BE2C (cell line): ENCODE results near the gene HNRNPR.

Source experiments
- DNase-seq: peaks from one replicate; pipeline ENCODE4 v3.0.0-alpha.2; 2020
- H3K27me3 ChIP-seq: fragments of 250-450 bp; sonication (Bioruptor Pico); 2 replicates; pipeline ENCODE4 v1.5.1; 2020; ENCODE audit warnings: mild to moderate bottlenecking
- H3K36me3 ChIP-seq: fragments of 250-450 bp; sonication (Bioruptor Pico); 2 replicates; pipeline ENCODE4 v1.5.1; 2020; ENCODE audit warnings: mild to moderate bottlenecking
- H3K4me1 ChIP-seq: fragments of 250-450 bp; sonication (Bioruptor Pico); 2 replicates; pipeline ENCODE4 v1.5.1; 2020
- H3K4me3 ChIP-seq: 2 replicates; pipeline ENCODE4 v1.5.1; 2011; ENCODE audit warnings: low read depth, low read length
- H3K9me3 ChIP-seq: fragments of 250-450 bp; sonication (Bioruptor Pico); 2 replicates; pipeline ENCODE4 v1.5.1; 2020
- CTCF ChIP-seq: IDR thresholded peaks from 2 replicates; pipeline ENCODE4 v1.5.1; 2012; ENCODE audit warnings: mild to moderate bottlenecking, low read depth, low read length

The HNRNPR gene

GRCh38 chr1:23369335-23370013, 25.4 kb upstream of the HNRNPR start, which contains the start of gene ZNF436:
Gene ZNF436, minus strand, starts transcription at chr1:23369836. Its CDS starts 1,831 bp downstream, at chr1:23368005.
- peaks cover 9% of the 10 kb centered on the region for H3K4me1 ChIP-seq
- no peak for TF ChIP-seq CTCF
- H3K27me3 ChIP-seq: no peaks in the 10 kb centered on the region
- H3K9me3 ChIP-seq: no peaks in the 10 kb centered on the region
- peak within 1 kb of the TSS; percentile 94 for H3K4me3 ChIP-seq
- H3K36me3 ChIP-seq: peaks cover 4% of the 10 kb centered on the region; the same call in 1 of the 2 replicates
- DNase-seq: peak; percentile 84

- Histone ChIP-seq H3K9me3 (no peaks in the 10 kb centered on the region), H3K4me3 (peak overlapping the region; percentile 94), H3K27me3 (no peaks in the 10 kb centered on the region), H3K4me1 (peaks cover 9% of the 10 kb centered on the region), H3K36me3 (peaks cover 4% of the 10 kb centered on the region; the same call in 1 of the 2 replicates)
- TF ChIP-seq CTCF: peak; percentile 28; the same call in 1 of the 2 replicates
- DNase-seq: peak; percentile 90
Measured at GRCh38 chr1:23368562-23369334, 24.7 kb upstream of the HNRNPR start.

GRCh38 chr1:23367791-23368561, 23.9 kb upstream of the HNRNPR start:
- peaks cover 4% of the 10 kb centered on the region; the same call in 1 of the 2 replicates for H3K36me3 ChIP-seq

GRCh38 chr1:23367451-23367790, 23.3 kb upstream of the HNRNPR start:
- no peaks in the 10 kb centered on the region for H3K27me3 ChIP-seq
- peaks cover 9% of the 10 kb centered on the region for H3K4me1 ChIP-seq
- TF ChIP-seq CTCF: no peak
- no peaks in the 10 kb centered on the region for H3K9me3 ChIP-seq
- H3K4me3 ChIP-seq: peak overlapping the region; percentile 94
- H3K36me3 ChIP-seq: peaks cover 8% of the 10 kb centered on the region
- no peak for DNase-seq

More at GRCh38 chr1:23367791-23368561, 23.9 kb upstream of the HNRNPR start:
- peak overlapping the region; percentile 94 for H3K4me3 ChIP-seq
- no peaks in the 10 kb centered on the region for H3K9me3 ChIP-seq
- DNase-seq: peak; percentile 95
- H3K27me3 ChIP-seq: no peaks in the 10 kb centered on the region
- TF ChIP-seq CTCF: no peak
- peaks cover 9% of the 10 kb centered on the region for H3K4me1 ChIP-seq

- Histone ChIP-seq H3K4me3 (no peak overlapping the region), H3K4me1 (peaks cover 9% of the 10 kb centered on the region), H3K9me3 (no peaks in the 10 kb centered on the region), H3K36me3 (peaks cover 17% of the 10 kb centered on the region), H3K27me3 (no peaks in the 10 kb centered on the region)
- TF ChIP-seq CTCF: no peak
- no peak for DNase-seq
Measured at GRCh38 chr1:23366598-23366997, 22.5 kb upstream of the HNRNPR start.
